HepG2 (cell line): ENCODE data around the gene TRIP4. TPM values are rescaled to one million over a fixed set of nuclear protein-coding genes. Genes with fewer than 3 reads are reported as not detected.

ENCODE experiments used
- BCL6 ChIP-seq: IDR thresholded peaks from 2 replicates; pipeline ENCODE4 v1.6.1; 2016; ENCODE audit warnings: missing genetic modification reagents, missing compliant biosample characterization
- CAMTA2 ChIP-seq: sonication (generic); formaldehyde crosslinking; IDR thresholded peaks from 2 replicates; pipeline ENCODE4 v1.4.0; 2020; ENCODE audit warnings: mild to moderate bottlenecking, missing genetic modification reagents, borderline replicate concordance
- FOSL2 ChIP-seq: sonication (generic); formaldehyde crosslinking; IDR thresholded peaks from 2 replicates; pipeline ENCODE4 v1.4.0; 2020; ENCODE audit warnings: missing genetic modification reagents
- GZF1 ChIP-seq: sonication (generic); formaldehyde crosslinking; IDR thresholded peaks from 2 replicates; pipeline ENCODE4 v1.5.1; 2020; ENCODE audit warnings: mild to moderate bottlenecking, missing genetic modification reagents
- HNRNPK ChIP-seq: fragments of 200-400 bp; formaldehyde crosslinking; IDR thresholded peaks from 2 replicates; pipeline ENCODE4 v1.6.1; 2018; ENCODE audit warnings: low read length, low read depth, moderate library complexity, mild to moderate bottlenecking; ENCODE audit not compliant: poor library complexity, severe bottlenecking
- MTF1 ChIP-seq: sonication (generic); formaldehyde crosslinking; IDR thresholded peaks from 2 replicates; pipeline ENCODE4 v1.5.0; 2020; ENCODE audit warnings: missing genetic modification reagents
- SMAD3 ChIP-seq: sonication (generic); formaldehyde crosslinking; IDR thresholded peaks from 2 replicates; pipeline ENCODE4 v1.4.0; 2020; ENCODE audit warnings: missing genetic modification reagents
- SOX6 ChIP-seq, 2 experiments: fragments of 450-650 bp in 1 of 2; sonication (generic) in 1 of 2; formaldehyde crosslinking in 1 of 2; IDR thresholded peaks; 2 replicates each; pipeline versions ENCODE4 v1.4.0 to v1.6.1; 2017 to 2020; ENCODE audit warnings: antibody characterized with exemption in 1 of 2, mild to moderate bottlenecking in 1 of 2, missing genetic modification reagents in 1 of 2
- TCF12 ChIP-seq, 2 experiments: fragments of 450-650 bp in 1 of 2; sonication (generic) in 1 of 2; formaldehyde crosslinking in 1 of 2; IDR thresholded peaks; 2 replicates each; pipeline versions ENCODE4 v1.6.1 to v1.8.0; 2017 to 2022; ENCODE audit warnings: antibody characterized with exemption in 1 of 2, mild to moderate bottlenecking in 1 of 2, missing genetic modification reagents in 1 of 2, moderate library complexity in 1 of 2
- ZFP41 ChIP-seq: sonication (generic); formaldehyde crosslinking; IDR thresholded peaks from 2 replicates; pipeline ENCODE4 v1.4.0; 2020; ENCODE audit warnings: mild to moderate bottlenecking, missing genetic modification reagents, borderline replicate concordance
- ZNF335 ChIP-seq: sonication (generic); formaldehyde crosslinking; IDR thresholded peaks from 2 replicates; pipeline ENCODE4 v1.4.0; 2020; ENCODE audit warnings: missing genetic modification reagents
- polyA plus RNA-seq, 8 experiments: library from polyadenylated mRNA; depleted of rRNA in 3 of 8; stranded (reverse) in 7 of 8; unstranded in 1 of 8; fragments of >200 nt; fragmentation: Illumina TruSeq in 4 of 8; extraction: Trizol in 4 of 8; gene quantifications; 2 replicates each; pipeline versions ENCODE4 v1.2.1 to v1.2.3, GENCODE V29; 2011 to 2016; ENCODE audit warnings: low read depth in 4 of 8, missing spikeins in 1 of 8, mixed read lengths in 1 of 8; ENCODE audit not compliant: insufficient read depth in 1 of 8
- total RNA-seq, 5 experiments: library from RNA; depleted of rRNA; stranded (reverse); fragments of >200 nt; fragmentation: Illumina TruSeq; extraction: Trizol; gene quantifications; 2 replicates each; pipeline ENCODE4 v1.2.3, GENCODE V29; 2016; ENCODE audit warnings: low read depth in 1 of 5
- TF ChIP-seq, protein P1 (sequence below): sonication (generic); formaldehyde crosslinking; IDR thresholded peaks from 2 replicates; pipeline ENCODE4 v1.4.0; 2020; ENCODE audit warnings: missing genetic modification reagents
- TF ChIP-seq, protein P2 (sequence below): IDR thresholded peaks from 2 replicates; pipeline ENCODE4 v1.6.1; 2018; ENCODE audit warnings: missing genetic modification reagents, mild to moderate bottlenecking, missing compliant biosample characterization
- TF ChIP-seq, protein P3 (sequence below): sonication (generic); formaldehyde crosslinking; IDR thresholded peaks from 2 replicates; pipeline ENCODE4 v1.4.0; 2020; ENCODE audit warnings: missing genetic modification reagents, borderline replicate concordance
- TF ChIP-seq, protein P4 (sequence below): sonication (generic); formaldehyde crosslinking; IDR thresholded peaks from 2 replicates; pipeline ENCODE4 v1.4.0; 2020; ENCODE audit warnings: missing genetic modification reagents

TRIP4 gene
- total and polyA plus RNA-seq, 2 of the 13 experiments (the other 11 are each of a cell fraction or from before 2014, with no cell fraction given) = 7.1 to 11.8 TPM

DNA sequence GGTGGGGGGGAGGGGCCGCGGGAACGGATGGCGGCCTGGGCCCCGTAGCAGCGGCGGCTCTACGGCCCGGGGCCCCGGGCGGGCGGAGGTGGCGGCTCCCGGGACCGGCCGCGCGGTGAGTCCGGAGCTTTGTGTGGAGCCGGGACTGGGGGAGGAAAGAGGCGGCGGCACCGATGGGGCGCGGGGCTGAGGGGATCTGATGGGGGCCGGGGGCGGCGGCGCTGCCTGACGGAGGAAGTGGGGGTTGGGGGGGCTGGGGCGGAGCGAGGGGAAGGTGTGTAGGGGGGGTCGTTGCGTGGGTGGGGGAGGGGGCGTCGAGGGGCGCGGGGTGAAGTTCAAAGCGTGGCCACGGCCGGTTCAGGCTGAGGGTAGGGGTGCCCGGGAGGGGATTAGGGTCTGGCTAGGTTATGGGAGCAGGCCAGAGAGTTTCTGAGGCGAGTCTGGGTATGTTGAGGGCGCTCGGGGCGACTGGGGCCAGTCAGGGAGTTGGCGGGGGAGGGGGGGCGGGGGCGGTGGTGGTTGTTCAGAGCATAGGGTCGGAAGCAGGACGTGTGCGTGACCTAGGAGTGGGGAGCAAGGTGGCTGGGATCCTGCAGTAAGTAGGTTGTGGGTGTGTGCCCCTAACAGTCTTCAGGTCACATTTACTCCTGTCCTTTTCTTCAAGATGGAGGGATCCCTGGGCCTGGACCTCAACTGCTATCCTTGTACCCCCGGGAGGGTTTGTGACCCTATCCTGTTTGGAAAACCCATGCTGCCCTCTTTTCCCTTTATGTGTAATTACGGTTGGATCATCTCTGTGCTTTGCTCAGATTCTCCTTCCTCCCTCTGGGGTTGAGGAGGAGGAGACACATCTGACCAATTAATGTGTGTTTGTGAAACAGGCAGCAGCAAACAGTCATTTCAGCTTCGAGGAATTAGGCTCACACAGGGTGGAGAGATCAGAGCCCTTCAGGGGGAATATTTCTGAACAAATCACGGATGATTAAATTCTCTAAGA, 73.4 kb downstream of the TRIP4 start (continued):
- TF ChIP-seq ZNF335 (CRISPR knock-in tag) (no peak), HNRNPK (peak; percentile 85), ZFP41 (CRISPR knock-in tag) (no peak), TCF12 (IDR thresholded peaks at IDR 0.05) (no peak), TCF12 (CRISPR knock-in tag; IDR thresholded peaks at IDR 0.05) (0 out of 2 replicates have a peak, but pooled peaks have one; percentile 58), SMAD3 (CRISPR knock-in tag) (no peak), FOSL2 (CRISPR knock-in tag) (0 out of 2 replicates have a peak, but pooled peaks have one; percentile 3), GZF1 (peak; percentile 98), MTF1 (CRISPR knock-in tag) (no peak), SOX6 (IDR thresholded peaks at IDR 0.05) (no peak), SOX6 (CRISPR knock-in tag; IDR thresholded peaks at IDR 0.05) (no peak), CAMTA2 (CRISPR knock-in tag) (no peak), BCL6 (CRISPR knock-in tag) (peak; percentile 45; the same call in 1 of the 2 replicates)
- TF ChIP-seq, protein P1, sequence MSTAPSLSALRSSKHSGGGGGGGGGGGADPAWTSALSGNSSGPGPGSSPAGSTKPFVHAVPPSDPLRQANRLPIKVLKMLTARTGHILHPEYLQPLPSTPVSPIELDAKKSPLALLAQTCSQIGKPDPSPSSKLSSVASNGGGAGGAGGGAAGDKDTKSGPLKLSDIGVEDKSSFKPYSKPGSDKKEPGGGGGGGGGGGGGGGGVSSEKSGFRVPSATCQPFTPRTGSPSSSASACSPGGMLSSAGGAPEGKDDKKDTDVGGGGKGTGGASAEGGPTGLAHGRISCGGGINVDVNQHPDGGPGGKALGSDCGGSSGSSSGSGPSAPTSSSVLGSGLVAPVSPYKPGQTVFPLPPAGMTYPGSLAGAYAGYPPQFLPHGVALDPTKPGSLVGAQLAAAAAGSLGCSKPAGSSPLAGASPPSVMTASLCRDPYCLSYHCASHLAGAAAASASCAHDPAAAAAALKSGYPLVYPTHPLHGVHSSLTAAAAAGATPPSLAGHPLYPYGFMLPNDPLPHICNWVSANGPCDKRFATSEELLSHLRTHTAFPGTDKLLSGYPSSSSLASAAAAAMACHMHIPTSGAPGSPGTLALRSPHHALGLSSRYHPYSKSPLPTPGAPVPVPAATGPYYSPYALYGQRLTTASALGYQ = no peak
- TF ChIP-seq, protein P2, sequence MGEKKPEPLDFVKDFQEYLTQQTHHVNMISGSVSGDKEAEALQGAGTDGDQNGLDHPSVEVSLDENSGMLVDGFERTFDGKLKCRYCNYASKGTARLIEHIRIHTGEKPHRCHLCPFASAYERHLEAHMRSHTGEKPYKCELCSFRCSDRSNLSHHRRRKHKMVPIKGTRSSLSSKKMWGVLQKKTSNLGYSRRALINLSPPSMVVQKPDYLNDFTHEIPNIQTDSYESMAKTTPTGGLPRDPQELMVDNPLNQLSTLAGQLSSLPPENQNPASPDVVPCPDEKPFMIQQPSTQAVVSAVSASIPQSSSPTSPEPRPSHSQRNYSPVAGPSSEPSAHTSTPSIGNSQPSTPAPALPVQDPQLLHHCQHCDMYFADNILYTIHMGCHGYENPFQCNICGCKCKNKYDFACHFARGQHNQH (CRISPR knock-in tag) = 0 out of 2 replicates have a peak, but pooled peaks have one; percentile 6
- TF ChIP-seq, protein P3, sequence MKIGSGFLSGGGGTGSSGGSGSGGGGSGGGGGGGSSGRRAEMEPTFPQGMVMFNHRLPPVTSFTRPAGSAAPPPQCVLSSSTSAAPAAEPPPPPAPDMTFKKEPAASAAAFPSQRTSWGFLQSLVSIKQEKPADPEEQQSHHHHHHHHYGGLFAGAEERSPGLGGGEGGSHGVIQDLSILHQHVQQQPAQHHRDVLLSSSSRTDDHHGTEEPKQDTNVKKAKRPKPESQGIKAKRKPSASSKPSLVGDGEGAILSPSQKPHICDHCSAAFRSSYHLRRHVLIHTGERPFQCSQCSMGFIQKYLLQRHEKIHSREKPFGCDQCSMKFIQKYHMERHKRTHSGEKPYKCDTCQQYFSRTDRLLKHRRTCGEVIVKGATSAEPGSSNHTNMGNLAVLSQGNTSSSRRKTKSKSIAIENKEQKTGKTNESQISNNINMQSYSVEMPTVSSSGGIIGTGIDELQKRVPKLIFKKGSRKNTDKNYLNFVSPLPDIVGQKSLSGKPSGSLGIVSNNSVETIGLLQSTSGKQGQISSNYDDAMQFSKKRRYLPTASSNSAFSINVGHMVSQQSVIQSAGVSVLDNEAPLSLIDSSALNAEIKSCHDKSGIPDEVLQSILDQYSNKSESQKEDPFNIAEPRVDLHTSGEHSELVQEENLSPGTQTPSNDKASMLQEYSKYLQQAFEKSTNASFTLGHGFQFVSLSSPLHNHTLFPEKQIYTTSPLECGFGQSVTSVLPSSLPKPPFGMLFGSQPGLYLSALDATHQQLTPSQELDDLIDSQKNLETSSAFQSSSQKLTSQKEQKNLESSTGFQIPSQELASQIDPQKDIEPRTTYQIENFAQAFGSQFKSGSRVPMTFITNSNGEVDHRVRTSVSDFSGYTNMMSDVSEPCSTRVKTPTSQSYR (CRISPR knock-in tag) = 0 out of 2 replicates have a peak, but pooled peaks have one; percentile 12
- TF ChIP-seq, protein P4, sequence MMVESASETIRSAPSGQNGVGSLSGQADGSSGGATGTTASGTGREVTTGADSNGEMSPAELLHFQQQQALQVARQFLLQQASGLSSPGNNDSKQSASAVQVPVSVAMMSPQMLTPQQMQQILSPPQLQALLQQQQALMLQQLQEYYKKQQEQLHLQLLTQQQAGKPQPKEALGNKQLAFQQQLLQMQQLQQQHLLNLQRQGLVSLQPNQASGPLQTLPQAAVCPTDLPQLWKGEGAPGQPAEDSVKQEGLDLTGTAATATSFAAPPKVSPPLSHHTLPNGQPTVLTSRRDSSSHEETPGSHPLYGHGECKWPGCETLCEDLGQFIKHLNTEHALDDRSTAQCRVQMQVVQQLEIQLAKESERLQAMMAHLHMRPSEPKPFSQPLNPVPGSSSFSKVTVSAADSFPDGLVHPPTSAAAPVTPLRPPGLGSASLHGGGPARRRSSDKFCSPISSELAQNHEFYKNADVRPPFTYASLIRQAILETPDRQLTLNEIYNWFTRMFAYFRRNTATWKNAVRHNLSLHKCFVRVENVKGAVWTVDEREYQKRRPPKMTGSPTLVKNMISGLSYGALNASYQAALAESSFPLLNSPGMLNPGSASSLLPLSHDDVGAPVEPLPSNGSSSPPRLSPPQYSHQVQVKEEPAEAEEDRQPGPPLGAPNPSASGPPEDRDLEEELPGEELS (CRISPR knock-in tag) = peak; percentile 5; the same call in 1 of the 2 replicates
